ENCODE measurements around the gene DENND1A.

DENND1A gene

GRCh38 chr9:123359106-123359505 is 570.8 kb downstream of the DENND1A start:
- no peaks in the 10 kb centered on the region for H3K9me3 ChIP-seq (ENCODE audit: insufficient read depth, low read depth, low read length)
- no peak for TF ChIP-seq EZH2phosphoT487 (IDR thresholded peaks at IDR 0.05; ENCODE audit: borderline replicate concordance)
- TF ChIP-seq, protein P1, sequence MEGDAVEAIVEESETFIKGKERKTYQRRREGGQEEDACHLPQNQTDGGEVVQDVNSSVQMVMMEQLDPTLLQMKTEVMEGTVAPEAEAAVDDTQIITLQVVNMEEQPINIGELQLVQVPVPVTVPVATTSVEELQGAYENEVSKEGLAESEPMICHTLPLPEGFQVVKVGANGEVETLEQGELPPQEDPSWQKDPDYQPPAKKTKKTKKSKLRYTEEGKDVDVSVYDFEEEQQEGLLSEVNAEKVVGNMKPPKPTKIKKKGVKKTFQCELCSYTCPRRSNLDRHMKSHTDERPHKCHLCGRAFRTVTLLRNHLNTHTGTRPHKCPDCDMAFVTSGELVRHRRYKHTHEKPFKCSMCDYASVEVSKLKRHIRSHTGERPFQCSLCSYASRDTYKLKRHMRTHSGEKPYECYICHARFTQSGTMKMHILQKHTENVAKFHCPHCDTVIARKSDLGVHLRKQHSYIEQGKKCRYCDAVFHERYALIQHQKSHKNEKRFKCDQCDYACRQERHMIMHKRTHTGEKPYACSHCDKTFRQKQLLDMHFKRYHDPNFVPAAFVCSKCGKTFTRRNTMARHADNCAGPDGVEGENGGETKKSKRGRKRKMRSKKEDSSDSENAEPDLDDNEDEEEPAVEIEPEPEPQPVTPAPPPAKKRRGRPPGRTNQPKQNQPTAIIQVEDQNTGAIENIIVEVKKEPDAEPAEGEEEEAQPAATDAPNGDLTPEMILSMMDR (conservative IDR thresholded peaks at IDR 0.05; ENCODE audit: low read length) = no peak
- peak overlapping the region; percentile 69 for H3K4me2 ChIP-seq (ENCODE audit: low read depth, low read length, poor library complexity, severe bottlenecking)

DNA sequence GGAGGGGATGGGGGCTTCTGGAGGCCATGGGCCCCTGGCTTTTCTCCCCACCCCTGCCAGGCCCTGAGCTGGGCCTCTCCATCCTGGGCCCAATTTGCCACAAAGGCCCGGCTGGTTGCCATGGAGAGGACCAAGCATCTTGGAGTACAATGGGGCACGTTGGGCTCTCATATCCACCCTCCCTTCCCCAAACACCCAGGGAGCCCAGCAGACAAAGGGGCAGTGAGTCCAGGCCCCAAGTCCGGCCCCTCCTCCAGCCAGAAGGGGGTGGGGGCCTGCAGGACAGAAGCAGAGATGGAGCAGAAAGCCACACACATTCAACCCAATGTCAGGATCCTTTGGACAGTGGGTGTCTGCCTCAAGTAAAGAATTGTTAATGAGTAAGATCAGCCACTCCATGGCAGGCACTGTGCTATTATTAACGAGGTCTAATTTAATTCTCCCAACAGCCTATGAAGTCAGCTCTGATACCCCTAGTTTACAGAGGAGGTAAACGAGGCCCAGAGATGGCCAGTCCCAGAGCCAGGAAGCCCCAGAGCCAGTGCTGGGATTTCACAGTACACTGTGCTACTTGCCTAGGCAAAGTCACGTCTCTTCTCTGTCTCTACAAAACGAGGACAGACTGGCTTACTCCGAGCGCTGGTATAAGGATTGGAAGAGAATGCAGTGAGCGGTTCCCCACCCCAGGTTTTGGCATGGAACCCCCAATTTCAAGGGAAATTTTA is 571.6 kb downstream of the DENND1A start:
- Histone ChIP-seq H2AFZ (ENCODE audit: low read length) (no peak overlapping the region), H3F3A (ENCODE audit: low read depth) (no peaks in the 10 kb centered on the region), H3K36me3 (ENCODE audit: insufficient read depth, low read length) (no peaks in the 10 kb centered on the region), H3K9me3 (ENCODE audit: insufficient read depth, low read depth, low read length) (no peaks in the 10 kb centered on the region), H3K4me3 (ENCODE audit: low read length, poor library complexity, severe bottlenecking) (peak overlapping the region; percentile 21), H3K4me1 (ENCODE audit: insufficient read depth, low read length, poor library complexity, severe bottlenecking) (peaks cover 48% of the 10 kb centered on the region), H3K4me2 (ENCODE audit: low read depth, low read length, poor library complexity, severe bottlenecking) (peak overlapping the region; percentile 69), H3K79me2 (ENCODE audit: insufficient read depth, low read length) (no peaks in the 10 kb centered on the region), H4K20me1 (ENCODE audit: insufficient read depth, low read length, poor library complexity, severe bottlenecking) (no peaks in the 10 kb centered on the region), H3K27me3 (ENCODE audit: insufficient read depth, low read length, poor library complexity, severe bottlenecking) (no peaks in the 10 kb centered on the region), H3K9me2 (replicated peaks; ENCODE audit: low read depth, low read length) (no peaks in the 10 kb centered on the region), H3K9ac (ENCODE audit: low read depth, low read length, poor library complexity, severe bottlenecking) (peak overlapping the region; percentile 17)
- TF ChIP-seq, protein P1 (conservative IDR thresholded peaks at IDR 0.05; ENCODE audit: low read length) = no peak
- no peak for TF ChIP-seq EZH2phosphoT487 (IDR thresholded peaks at IDR 0.05; ENCODE audit: borderline replicate concordance)

More at GRCh38 chr9:123359106-123359505, 570.8 kb downstream of the DENND1A start:
- Histone ChIP-seq H2AFZ (ENCODE audit: low read length) (no peak overlapping the region), H3F3A (ENCODE audit: low read depth) (no peaks in the 10 kb centered on the region), H3K27me3 (ENCODE audit: insufficient read depth, low read length, poor library complexity, severe bottlenecking) (no peaks in the 10 kb centered on the region), H4K20me1 (ENCODE audit: insufficient read depth, low read length, poor library complexity, severe bottlenecking) (no peaks in the 10 kb centered on the region), H3K79me2 (ENCODE audit: insufficient read depth, low read length) (no peaks in the 10 kb centered on the region), H3K4me3 (ENCODE audit: low read length, poor library complexity, severe bottlenecking) (peak overlapping the region; percentile 21), H3K4me1 (ENCODE audit: insufficient read depth, low read length, poor library complexity, severe bottlenecking) (peaks cover 48% of the 10 kb centered on the region), H3K9ac (ENCODE audit: low read depth, low read length, poor library complexity, severe bottlenecking) (peak overlapping the region; percentile 17), H3K36me3 (ENCODE audit: insufficient read depth, low read length) (no peaks in the 10 kb centered on the region), H3K9me2 (replicated peaks; ENCODE audit: low read depth, low read length) (no peaks in the 10 kb centered on the region)

GRCh38 chr9:123357743-123358059 is 572.2 kb downstream of the DENND1A start:
- TF ChIP-seq, protein P1 (conservative IDR thresholded peaks at IDR 0.05; ENCODE audit: low read length) = no peak
- no peak for TF ChIP-seq EZH2phosphoT487 (IDR thresholded peaks at IDR 0.05; ENCODE audit: borderline replicate concordance)
- no peaks in the 10 kb centered on the region for H3K9me2 ChIP-seq (replicated peaks; ENCODE audit: low read depth, low read length)
- no peaks in the 10 kb centered on the region for H3K79me2 ChIP-seq (ENCODE audit: insufficient read depth, low read length)
- no peak overlapping the region for H2AFZ ChIP-seq (ENCODE audit: low read length)
- H3F3A ChIP-seq (ENCODE audit: low read depth) = no peaks in the 10 kb centered on the region
- no peak overlapping the region for H3K9ac ChIP-seq (ENCODE audit: low read depth, low read length, poor library complexity, severe bottlenecking)
- H3K27me3 ChIP-seq (ENCODE audit: insufficient read depth, low read length, poor library complexity, severe bottlenecking) = no peaks in the 10 kb centered on the region
- H4K20me1 ChIP-seq (ENCODE audit: insufficient read depth, low read length, poor library complexity, severe bottlenecking) = no peaks in the 10 kb centered on the region
- no peak overlapping the region for H3K4me2 ChIP-seq (ENCODE audit: low read depth, low read length, poor library complexity, severe bottlenecking)
- no peaks in the 10 kb centered on the region for H3K9me3 ChIP-seq (ENCODE audit: insufficient read depth, low read depth, low read length)
- H3K36me3 ChIP-seq (ENCODE audit: insufficient read depth, low read length) = no peaks in the 10 kb centered on the region
- peaks cover 48% of the 10 kb centered on the region for H3K4me1 ChIP-seq (ENCODE audit: insufficient read depth, low read length, poor library complexity, severe bottlenecking)
- H3K4me3 ChIP-seq (ENCODE audit: low read length, poor library complexity, severe bottlenecking) = no peak overlapping the region
